Mesodermal cell (in vitro differentiated cells): ENCODE measurements around the gene NOCT.
"Not testable (repeated sequence)": the region's sequence is repeated elsewhere in the genome, so short reads cannot be mapped to it uniquely, and the experiment has no call there.

Source experiments
- H3K27ac ChIP-seq: 2 replicates; pipeline ENCODE4 v1.7.0; 2013; ENCODE audit warnings: mild to moderate bottlenecking, low read depth, low read length, moderate library complexity; ENCODE audit not compliant: severe bottlenecking
- H3K36me3 ChIP-seq: 2 replicates; pipeline ENCODE4 v1.7.1; 2013; ENCODE audit warnings: mild to moderate bottlenecking, low read length, moderate library complexity; ENCODE audit not compliant: control insufficient read depth, insufficient read depth
- H3K4me1 ChIP-seq: one replicate; pipeline ENCODE4 v1.7.1; 2013; ENCODE audit warnings: mild to moderate bottlenecking, low read length; ENCODE audit not compliant: insufficient read depth, control insufficient read depth, poor library complexity, severe bottlenecking
- H3K4me3 ChIP-seq: 2 replicates; pipeline ENCODE4 v1.7.0; 2013; ENCODE audit warnings: low read length, control low read depth, mild to moderate bottlenecking; ENCODE audit not compliant: insufficient read depth, poor library complexity, severe bottlenecking; ENCODE audit errors: extremely low read depth
- H3K9me3 ChIP-seq: 2 replicates; pipeline ENCODE4 v1.7.1; 2013; ENCODE audit warnings: mild to moderate bottlenecking, low read length, moderate library complexity; ENCODE audit not compliant: control insufficient read depth
- WGBS, 2 experiments: methylation state at CpG; one replicate each; pipeline ENCODE4 v1.1.5; 2013; ENCODE audit warnings: missing lambda C conversion rate in 2 of 2; ENCODE audit not compliant: insufficient coverage in 2 of 2; 5-methylcytosine and 5-hydroxymethylcytosine counted together

The NOCT gene

DNA sequence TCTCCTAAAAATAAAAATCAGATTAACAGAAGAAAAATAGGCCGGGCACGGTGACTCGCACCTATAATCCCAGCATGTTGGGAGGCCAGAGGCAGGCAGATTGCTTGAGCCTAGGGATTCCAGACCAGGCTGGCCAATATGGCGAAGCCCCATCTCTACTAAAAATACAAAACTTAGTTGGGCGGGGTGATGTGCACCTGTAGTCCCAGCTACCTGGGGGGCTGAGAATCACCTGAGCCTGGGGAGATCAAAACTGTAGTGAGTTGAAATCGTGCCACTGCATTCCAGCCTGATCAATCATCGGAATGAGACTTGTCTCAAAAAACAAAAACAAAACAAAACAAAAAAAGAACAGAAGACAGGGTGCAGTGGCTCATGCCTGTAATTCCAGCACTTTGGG, 32.8 kb upstream of the NOCT start:
- no peaks in the 10 kb centered on the region for H3K9me3 ChIP-seq
- 90 to 100% methylated on average over 1 to 2 of the region's 7 CpGs for WGBS, 2 experiments
- no peak overlapping the region for H3K4me3 ChIP-seq
- peaks cover 7% of the 10 kb centered on the region for H3K4me1 ChIP-seq
- no peaks in the 10 kb centered on the region for H3K36me3 ChIP-seq
- peak overlapping the region; percentile 19 for H3K27ac ChIP-seq

DNA sequence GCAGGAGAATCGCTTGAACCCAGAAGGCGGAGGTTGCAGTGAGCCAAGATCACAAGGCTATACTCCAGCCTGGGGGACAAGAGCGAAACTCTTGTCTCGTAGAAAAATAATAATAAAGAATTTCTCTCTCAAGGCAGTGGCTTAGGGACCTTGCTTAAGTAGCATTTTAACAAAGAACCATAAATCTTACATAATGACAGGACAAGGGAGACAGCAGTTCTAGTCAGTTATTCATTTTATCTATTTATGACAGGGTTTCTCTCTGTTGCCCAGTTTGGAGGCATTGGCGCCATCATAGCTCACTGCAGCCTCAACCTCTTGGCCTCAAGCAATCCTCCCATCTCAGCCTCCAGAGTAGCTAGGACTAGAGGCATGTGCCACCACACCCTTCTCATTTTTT, 31.9 kb upstream of the NOCT start:
- H3K27ac ChIP-seq, result no peak overlapping the region
- peaks cover 7% of the 10 kb centered on the region for H3K4me1 ChIP-seq
- 89 to 98% methylated on average over 3 to 4 of the region's 5 CpGs for WGBS, 2 experiments
- H3K4me3 ChIP-seq, result no peak overlapping the region
- no peaks in the 10 kb centered on the region for H3K36me3 ChIP-seq
- H3K9me3 ChIP-seq, result no peaks in the 10 kb centered on the region

GRCh38 chr4:138984647-138985046, 30.9 kb upstream of the NOCT start:
- Histone ChIP-seq H3K36me3 (no peaks in the 10 kb centered on the region), H3K27ac (no peak overlapping the region), H3K9me3 (no peaks in the 10 kb centered on the region), H3K4me3 (no peak overlapping the region), H3K4me1 (peaks cover 7% of the 10 kb centered on the region)
- no CpG with 5 or more reads among the region's 1 CpG for WGBS, 2 experiments

DNA sequence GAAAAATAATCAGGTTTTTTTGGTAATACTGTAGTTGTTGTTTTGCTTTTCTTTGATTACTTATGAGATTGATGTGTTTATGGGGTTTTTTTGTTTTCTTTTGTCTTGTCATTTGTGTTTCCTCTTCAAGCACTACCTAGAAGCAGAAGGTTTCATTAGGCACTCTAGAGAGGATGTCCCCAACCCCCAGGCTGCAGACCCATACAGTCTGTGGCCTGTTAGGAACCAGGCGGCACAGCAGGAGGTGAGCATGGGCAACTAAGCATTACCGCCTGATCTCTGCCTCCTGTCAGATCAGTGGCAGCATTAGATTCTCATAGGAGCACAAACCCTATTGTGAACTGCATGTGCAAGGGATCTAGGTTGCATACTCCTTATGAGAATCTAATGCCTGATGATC, 22.9 kb upstream of the NOCT start:
- no peaks in the 10 kb centered on the region for H3K36me3 ChIP-seq
- no peaks in the 10 kb centered on the region for H3K9me3 ChIP-seq
- H3K4me1 ChIP-seq, result no peaks in the 10 kb centered on the region
- 89 to 100% methylated on average over 1 to 2 of the region's 2 CpGs for WGBS, 2 experiments
- no peak overlapping the region for H3K27ac ChIP-seq
- H3K4me3 ChIP-seq, result no peak overlapping the region

- no peak overlapping the region for H3K4me3 ChIP-seq
- 66 to 73% methylated on average over 4 of the region's 6 CpGs for WGBS, 2 experiments
- no peaks in the 10 kb centered on the region for H3K4me1 ChIP-seq
- no peak overlapping the region for H3K27ac ChIP-seq
- no peaks in the 10 kb centered on the region for H3K9me3 ChIP-seq
- no peaks in the 10 kb centered on the region for H3K36me3 ChIP-seq
Observed at GRCh38 chr4:138996090-138996489, 19.5 kb upstream of the NOCT start.

GRCh38 chr4:138999666-139000065, 15.9 kb upstream of the NOCT start:
- Histone ChIP-seq H3K9me3 (no peaks in the 10 kb centered on the region), H3K4me1 (no peaks in the 10 kb centered on the region), H3K4me3 (no peak overlapping the region), H3K27ac (no peak overlapping the region), H3K36me3 (no peaks in the 10 kb centered on the region)
- 92 to 98% methylated on average over 6 of the region's 6 CpGs for WGBS, 2 experiments

GRCh38 chr4:139000134-139000533, 15.4 kb upstream of the NOCT start:
- not testable (repeated sequence) for H3K4me3 ChIP-seq, H3K27ac ChIP-seq, H3K4me1 ChIP-seq, H3K9me3 ChIP-seq, H3K36me3 ChIP-seq
- WGBS, 2 experiments, result 91% methylated on average over 5 of the region's 5 CpGs; no CpG with 5 or more reads in 1 of the 2 experiments

DNA sequence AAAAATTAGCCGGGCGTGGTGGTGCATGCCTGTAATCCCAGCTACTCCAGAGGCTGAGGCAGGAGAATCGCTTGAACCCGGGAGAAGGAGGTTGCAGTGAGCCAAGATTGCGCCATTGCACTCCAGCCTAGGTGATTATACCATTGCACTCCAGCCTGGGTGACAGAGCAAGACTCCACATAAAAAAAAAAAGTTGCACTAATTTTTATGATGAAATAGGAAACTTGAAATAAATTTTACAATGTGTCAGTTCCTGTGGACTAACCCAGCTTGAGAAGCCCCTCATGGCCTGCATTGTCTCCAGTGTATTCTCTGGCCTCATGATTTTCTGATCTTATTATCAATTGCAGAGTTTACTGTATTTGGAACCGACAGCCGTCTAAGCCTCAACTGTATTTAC, 14.2 kb upstream of the NOCT start:
- H3K9me3 ChIP-seq, H3K36me3 ChIP-seq, H3K4me1 ChIP-seq, H3K4me3 ChIP-seq, H3K27ac ChIP-seq: not testable (repeated sequence)
- 94 to 95% methylated on average over 3 to 4 of the region's 7 CpGs for WGBS, 2 experiments

DNA sequence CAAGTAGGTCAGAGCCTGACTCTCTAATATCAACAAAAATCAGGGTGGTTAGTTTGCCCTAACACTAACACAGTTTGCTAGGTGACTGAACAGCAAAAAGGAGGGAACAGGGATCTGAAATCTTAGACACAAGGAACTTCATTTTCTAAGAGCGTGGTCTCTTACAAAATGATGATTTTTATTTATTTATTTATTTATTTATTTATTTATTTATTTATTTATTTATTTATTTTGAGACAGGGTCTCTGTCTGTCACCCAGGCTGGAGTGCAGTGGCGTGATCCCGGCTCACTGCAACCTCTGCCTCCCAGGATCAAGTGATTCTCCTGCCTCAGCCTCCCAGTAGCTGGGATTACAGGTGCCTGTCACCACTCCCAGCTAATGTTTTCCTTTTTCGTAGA, 11.9 kb upstream of the NOCT start:
- H3K36me3 ChIP-seq, H3K27ac ChIP-seq, H3K4me1 ChIP-seq, H3K4me3 ChIP-seq: not testable (repeated sequence)
- whole genome bisulfite sequencing, 2 experiments, result 86 to 97% methylated on average over 3 of the region's 4 CpGs
- H3K9me3 ChIP-seq, result peaks cover 10% of the 10 kb centered on the region

DNA sequence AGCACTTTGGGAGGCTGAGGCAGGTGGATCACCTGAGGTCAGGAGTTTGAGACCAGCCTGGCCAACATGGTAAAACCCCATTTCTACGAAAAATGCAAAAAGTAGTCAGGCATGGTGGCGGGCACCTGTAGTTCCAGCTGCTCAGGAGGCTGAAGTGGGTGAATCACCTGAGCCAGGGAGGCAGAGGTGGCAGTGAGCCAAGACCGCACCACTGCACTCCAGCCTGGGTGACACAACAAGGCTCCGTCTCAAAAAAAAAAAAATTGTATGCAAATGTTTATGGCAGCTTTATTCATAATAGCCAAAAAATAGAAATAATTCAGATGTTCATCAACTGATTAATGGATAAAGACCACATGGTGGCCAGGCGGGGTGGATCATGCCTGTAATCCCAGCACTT, 9.8 kb upstream of the NOCT start:
- 80 to 92% methylated on average over 3 of the region's 5 CpGs for WGBS, 2 experiments
- Histone ChIP-seq H3K36me3 (no peaks in the 10 kb centered on the region), H3K4me1 (no peaks in the 10 kb centered on the region), H3K27ac (no peak overlapping the region), H3K4me3 (no peak overlapping the region), H3K9me3 (peaks cover 10% of the 10 kb centered on the region)

GRCh38 chr4:139007640-139008039, 7.9 kb upstream of the NOCT start:
- no peaks in the 10 kb centered on the region for H3K4me1 ChIP-seq
- 92 to 100% methylated on average over 2 of the region's 2 CpGs for WGBS, 2 experiments

DNA sequence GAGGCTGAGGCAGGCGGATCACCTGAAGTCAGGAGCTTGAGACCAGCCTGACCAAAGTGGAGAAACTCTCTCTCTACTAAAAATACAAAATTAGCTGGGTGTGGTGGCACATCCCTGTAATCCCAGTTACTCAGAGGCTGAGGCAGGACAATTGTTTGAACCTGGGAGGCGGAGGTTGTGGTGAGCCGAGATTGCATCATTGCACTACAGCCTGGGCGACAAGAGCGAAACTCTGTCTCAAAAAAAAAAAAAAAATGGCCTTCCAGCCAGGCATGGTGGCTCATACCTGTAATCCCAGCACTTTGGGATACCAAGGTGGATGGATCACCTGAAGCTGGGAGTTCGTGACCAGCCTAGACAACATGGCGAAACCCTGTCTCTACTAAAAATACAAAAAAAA, 7.3 kb upstream of the NOCT start:
- H3K4me3 ChIP-seq, H3K27ac ChIP-seq: not testable (repeated sequence)

More at GRCh38 chr4:139007640-139008039, 7.9 kb upstream of the NOCT start:
- Histone ChIP-seq H3K27ac (no peak overlapping the region), H3K4me3 (no peak overlapping the region), H3K9me3 (peaks cover 10% of the 10 kb centered on the region), H3K36me3 (no peaks in the 10 kb centered on the region)

More for the DNA sequence above, 7.3 kb upstream of the NOCT start:
- H3K9me3 ChIP-seq, result peaks cover 10% of the 10 kb centered on the region
- not testable (repeated sequence) for H3K4me1 ChIP-seq, H3K36me3 ChIP-seq
- 95 to 96% methylated on average over 4 to 5 of the region's 7 CpGs for WGBS, 2 experiments
